HepG2 (cell line): ENCODE data around the gene DYNC1LI1. TPM values are rescaled to one million over a fixed set of nuclear protein-coding genes. Genes with fewer than 3 reads are reported as not detected.

Experiments
- AKAP8 ChIP-seq: sonication (generic); formaldehyde crosslinking; IDR thresholded peaks from 2 replicates; pipeline ENCODE4 v1.5.1; 2020; ENCODE audit warnings: mild to moderate bottlenecking, missing genetic modification reagents
- ATM ChIP-seq: fragments of 450-650 bp; IDR thresholded peaks from 2 replicates; pipeline ENCODE4 v1.7.1; 2017; ENCODE audit warnings: mild to moderate bottlenecking, borderline replicate concordance
- CEBPB ChIP-seq: IDR thresholded peaks from 2 replicates; pipeline ENCODE4 v1.6.1; 2011; ENCODE audit warnings: low read depth, low read length, improper control_type of control experiment, borderline replicate concordance
- CEBPZ ChIP-seq: IDR thresholded peaks from 2 replicates; pipeline ENCODE4 v1.6.1; 2012; ENCODE audit warnings: low read length, improper control_type of control experiment
- GMEB1 ChIP-seq: sonication (generic); formaldehyde crosslinking; IDR thresholded peaks from 2 replicates; pipeline ENCODE4 v1.5.1; 2020; ENCODE audit warnings: missing genetic modification reagents, mild to moderate bottlenecking, borderline replicate concordance
- KDM1A ChIP-seq: IDR thresholded peaks from 2 replicates; pipeline ENCODE4 v1.6.1; 2016; ENCODE audit warnings: missing compliant biosample characterization
- MED13 ChIP-seq: sonication (generic); formaldehyde crosslinking; IDR thresholded peaks from 2 replicates; pipeline ENCODE4 v1.5.0; 2020; ENCODE audit warnings: missing genetic modification reagents
- NCOA1 ChIP-seq: sonication (generic); formaldehyde crosslinking; IDR thresholded peaks from 2 replicates; pipeline ENCODE4 v1.9.0; 2021; ENCODE audit warnings: missing genetic modification reagents
- REL ChIP-seq: sonication (generic); formaldehyde crosslinking; conservative IDR thresholded peaks from 2 replicates; pipeline ENCODE4 v1.8.0; 2022; ENCODE audit warnings: mild to moderate bottlenecking, missing genetic modification reagents, moderate library complexity
- SMAD9 ChIP-seq: sonication (generic); formaldehyde crosslinking; IDR thresholded peaks from 2 replicates; pipeline ENCODE4 v1.5.1; 2020; ENCODE audit warnings: mild to moderate bottlenecking, missing genetic modification reagents
- SRY ChIP-seq: sonication (generic); formaldehyde crosslinking; IDR thresholded peaks from 2 replicates; pipeline ENCODE4 v1.8.0; 2022; ENCODE audit warnings: mild to moderate bottlenecking, missing genetic modification reagents
- ZNF142 ChIP-seq: sonication (generic); formaldehyde crosslinking; IDR thresholded peaks from 2 replicates; pipeline ENCODE4 v1.4.0; 2020; ENCODE audit warnings: missing genetic modification reagents
- ZNF3 ChIP-seq: IDR thresholded peaks from 2 replicates; pipeline ENCODE4 v1.7.0; 2017; ENCODE audit warnings: inconsistent platforms
- ZNF562 ChIP-seq: sonication (generic); formaldehyde crosslinking; IDR thresholded peaks from 2 replicates; pipeline ENCODE4 v1.8.0; 2022; ENCODE audit warnings: missing genetic modification reagents, borderline replicate concordance
- ZNF7 ChIP-seq: IDR thresholded peaks from 2 replicates; pipeline ENCODE4 v1.6.1; 2016; ENCODE audit warnings: missing biosample characterization, missing genetic modification reagents
- ZSCAN22 ChIP-seq: sonication (generic); formaldehyde crosslinking; IDR thresholded peaks from 2 replicates; pipeline ENCODE4 v1.4.0; 2020; ENCODE audit warnings: mild to moderate bottlenecking, missing genetic modification reagents
- ZUFSP ChIP-seq: sonication (generic); formaldehyde crosslinking; IDR thresholded peaks from 2 replicates; pipeline ENCODE4 v1.9.0; 2021; ENCODE audit warnings: missing genetic modification reagents, mild to moderate bottlenecking, borderline replicate concordance
- polyA plus RNA-seq, 8 experiments: library from polyadenylated mRNA; depleted of rRNA in 3 of 8; stranded (reverse) in 7 of 8; unstranded in 1 of 8; fragments of >200 nt; fragmentation: Illumina TruSeq in 4 of 8; extraction: Trizol in 4 of 8; gene quantifications; 2 replicates each; pipeline versions ENCODE4 v1.2.1 to v1.2.3, GENCODE V29; 2011 to 2016; ENCODE audit warnings: low read depth in 4 of 8, missing spikeins in 1 of 8, mixed read lengths in 1 of 8; ENCODE audit not compliant: insufficient read depth in 1 of 8
- total RNA-seq, 5 experiments: library from RNA; depleted of rRNA; stranded (reverse); fragments of >200 nt; fragmentation: Illumina TruSeq; extraction: Trizol; gene quantifications; 2 replicates each; pipeline ENCODE4 v1.2.3, GENCODE V29; 2016; ENCODE audit warnings: low read depth in 1 of 5

Gene DYNC1LI1
- total and polyA plus RNA-seq, 2 of the 13 experiments (the other 11 are each of a cell fraction or from before 2014, with no cell fraction given) = 13.4 to 37.1 TPM

- TF ChIP-seq CEBPB (no peak), ZNF7 (no peak), REL (no peak), NCOA1 (CRISPR knock-in tag) (no peak), ZNF3 (no peak), MED13 (CRISPR knock-in tag) (no peak), GMEB1 (no peak; the same call in 1 of the 2 replicates), ZNF142 (CRISPR knock-in tag) (no peak), KDM1A (CRISPR knock-in tag) (no peak), ZNF562 (CRISPR knock-in tag) (no peak), CEBPZ (no peak), ZSCAN22 (CRISPR knock-in tag) (no peak), ATM (no peak), SMAD9 (CRISPR knock-in tag) (no peak), SRY (CRISPR knock-in tag) (no peak), ZUFSP (CRISPR knock-in tag) (no peak), AKAP8 (CRISPR knock-in tag) (no peak)
Observed at GRCh38 chr3:32502118-32502945, 68.3 kb downstream of the DYNC1LI1 start, which contains the start of gene CMTM6 (continued).
